ENCODE data around the gene VENTX.

VENTX gene, protein sequence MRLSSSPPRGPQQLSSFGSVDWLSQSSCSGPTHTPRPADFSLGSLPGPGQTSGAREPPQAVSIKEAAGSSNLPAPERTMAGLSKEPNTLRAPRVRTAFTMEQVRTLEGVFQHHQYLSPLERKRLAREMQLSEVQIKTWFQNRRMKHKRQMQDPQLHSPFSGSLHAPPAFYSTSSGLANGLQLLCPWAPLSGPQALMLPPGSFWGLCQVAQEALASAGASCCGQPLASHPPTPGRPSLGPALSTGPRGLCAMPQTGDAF

DNA sequence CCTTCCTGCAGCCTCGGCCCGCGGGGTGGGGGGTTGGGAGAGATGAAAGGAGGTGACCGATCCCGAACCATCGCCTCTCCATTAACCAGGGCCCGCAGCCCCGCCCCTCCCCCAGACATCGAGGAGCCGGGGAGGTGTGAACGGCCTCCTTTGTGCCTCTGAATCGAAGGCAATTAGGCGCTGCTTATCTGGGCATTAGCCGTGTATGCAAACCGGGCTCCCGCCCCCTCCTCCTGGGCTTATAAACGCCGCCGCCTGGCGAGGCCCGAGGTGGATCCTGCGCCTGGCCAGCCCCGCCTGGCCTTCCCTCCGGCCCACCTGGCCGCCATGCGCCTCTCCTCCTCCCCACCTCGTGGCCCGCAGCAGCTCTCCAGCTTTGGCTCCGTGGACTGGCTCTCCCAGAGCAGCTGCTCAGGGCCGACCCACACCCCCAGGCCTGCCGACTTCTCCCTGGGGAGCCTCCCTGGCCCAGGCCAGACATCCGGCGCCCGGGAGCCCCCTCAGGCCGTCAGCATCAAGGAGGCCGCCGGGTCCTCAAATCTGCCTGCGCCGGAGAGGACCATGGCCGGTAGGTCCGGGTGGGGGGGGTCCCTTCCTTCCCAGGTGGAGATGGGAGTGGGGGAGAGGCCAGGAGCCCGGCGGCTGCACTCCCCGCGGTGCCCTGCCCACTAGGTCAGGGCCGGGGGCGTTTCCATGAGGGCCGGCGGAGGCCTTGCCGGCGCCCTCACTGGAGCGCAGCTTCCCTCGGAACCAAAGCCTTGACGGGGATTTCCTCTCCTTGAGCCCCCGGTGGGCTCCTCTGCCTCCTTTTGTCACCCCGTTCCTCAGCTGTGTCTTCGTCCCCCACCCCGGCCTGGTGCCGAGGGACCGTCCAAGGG is at the start of gene VENTX:
Gene VENTX (plus strand): TSS at position 268 of the 878 bp plus-strand sequence. CDS start 60 bp downstream, at position 328.
- no peak for DNase-seq (ENCODE audit: low read depth in 2 of 3, low spot score in 1 of 3)

DNA sequence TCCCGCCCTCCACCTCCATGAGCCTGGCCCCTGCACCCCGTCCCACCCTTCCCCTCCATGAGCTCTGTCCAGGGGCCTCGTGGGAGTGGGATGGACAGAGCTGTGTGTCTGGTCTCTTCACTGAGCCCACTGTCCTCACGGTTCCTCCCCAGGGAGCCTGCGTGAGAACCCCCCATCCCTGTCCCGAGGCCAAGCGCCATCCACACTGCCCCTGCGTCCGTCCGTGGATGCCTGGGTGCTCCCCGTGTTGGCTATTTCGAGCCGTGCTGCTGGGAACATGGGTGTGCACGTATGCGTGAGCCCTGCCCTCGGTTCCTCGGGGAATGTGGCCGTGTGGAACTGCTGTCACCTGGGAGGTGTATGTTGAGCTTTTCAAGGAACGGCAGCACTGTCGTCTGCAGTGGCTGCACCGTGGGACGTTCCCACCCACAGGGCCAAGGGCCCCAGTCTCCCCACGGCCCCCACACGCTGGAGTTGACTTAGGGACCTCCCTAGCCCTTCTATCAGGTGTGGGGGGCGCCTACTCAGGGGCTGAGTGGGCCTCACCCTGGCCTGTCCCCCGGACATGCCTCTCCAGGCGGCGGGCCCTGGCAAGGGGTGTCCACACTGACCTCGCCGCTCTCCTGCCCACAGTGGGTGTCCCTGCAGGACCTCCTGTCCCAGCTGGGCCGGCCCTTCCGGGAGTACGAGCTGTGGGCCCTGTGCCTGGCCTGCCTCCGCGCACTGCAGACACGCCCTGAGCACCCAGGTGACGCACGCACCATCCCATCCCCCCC is 49.6 kb upstream of the VENTX start:
- DNase-seq (ENCODE audit: low read depth in 2 of 3, low spot score in 1 of 3): no peak

DNA sequence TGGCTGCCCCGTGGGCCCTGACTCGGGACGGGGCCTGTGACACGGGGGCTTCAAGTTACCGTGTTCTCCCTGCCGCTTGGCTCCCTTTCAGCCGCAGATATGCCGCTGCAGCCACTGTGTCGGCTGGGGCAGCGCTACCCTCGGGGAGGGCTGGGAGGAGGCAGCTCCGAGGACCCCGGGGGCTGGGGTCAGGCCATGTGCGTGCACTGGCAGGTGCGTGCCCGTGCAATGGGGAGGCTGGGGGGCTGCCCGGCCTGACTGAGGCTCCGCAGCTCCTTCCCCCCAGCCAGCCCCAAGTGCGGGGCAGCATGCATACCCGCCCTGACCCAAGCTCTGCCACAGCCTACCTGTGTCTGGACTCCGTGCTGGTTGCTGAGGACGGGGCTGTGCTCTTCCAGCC is 48.4 kb upstream of the VENTX start:
- DNase-seq (ENCODE audit: low read depth in 2 of 3, low spot score in 1 of 3): no peak

GRCh38 chr10:133189726-133190125 is 47.9 kb upstream of the VENTX start:
- DNase-seq (ENCODE audit: low read depth in 2 of 3, low spot score in 1 of 3): no peak

DNA sequence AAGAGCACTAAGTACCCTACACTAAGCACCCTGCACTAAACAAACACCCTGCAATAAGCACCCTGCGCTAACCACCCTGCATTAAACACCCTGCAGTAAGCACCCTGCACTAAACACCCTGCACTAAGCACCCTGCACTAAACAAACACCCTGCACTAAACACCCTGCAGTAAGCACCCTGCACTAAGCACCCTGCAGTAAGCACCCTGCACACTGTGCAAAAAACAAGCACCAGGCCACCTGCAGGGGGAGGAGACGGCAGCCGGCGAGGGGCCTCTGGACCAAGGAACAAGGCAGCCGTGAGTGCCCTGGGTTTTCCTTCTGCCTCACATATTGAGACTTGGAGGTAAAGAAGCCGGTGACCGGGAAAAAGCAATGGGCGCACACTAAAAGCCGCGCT is 47.4 kb upstream of the VENTX start:
- DNase-seq (ENCODE audit: low read depth in 2 of 3, low spot score in 1 of 3): no peak

GRCh38 chr10:133191651-133192050 is 46.0 kb upstream of the VENTX start:
- DNase-seq (ENCODE audit: low read depth in 2 of 3, low spot score in 1 of 3): no peak

DNA sequence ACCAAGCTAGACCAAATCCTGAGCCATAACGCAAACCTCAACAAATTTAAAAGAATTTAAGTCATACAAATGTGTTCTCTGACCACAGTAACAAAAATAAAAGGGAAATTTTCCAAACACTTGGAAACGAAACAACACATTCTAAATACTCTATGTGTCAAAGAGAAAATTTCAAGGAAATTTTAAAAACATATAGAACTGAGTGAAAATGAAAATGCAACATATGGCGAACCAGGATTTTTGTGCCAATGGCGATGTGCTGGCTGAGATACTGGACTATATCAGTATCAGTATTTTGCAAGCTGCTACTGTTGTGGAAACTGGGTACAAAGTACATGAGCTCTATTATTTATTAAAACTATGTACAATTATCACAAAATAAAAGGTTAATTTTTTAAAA is 43.5 kb upstream of the VENTX start:
- DNase-seq (ENCODE audit: low read depth in 2 of 3, low spot score in 1 of 3): no peak

GRCh38 chr10:133195096-133195495 is 42.6 kb upstream of the VENTX start:
- DNase-seq (ENCODE audit: low read depth in 2 of 3, low spot score in 1 of 3): no peak

GRCh38 chr10:133195611-133196010 is 42.0 kb upstream of the VENTX start:
- DNase-seq (ENCODE audit: low read depth in 2 of 3, low spot score in 1 of 3): no peak

GRCh38 chr10:133196221-133196915 is 41.3 kb upstream of the VENTX start:
- no peak for DNase-seq (ENCODE audit: low read depth in 2 of 3, low spot score in 1 of 3)

GRCh38 chr10:133196936-133197758 is 40.5 kb upstream of the VENTX start:
- DNase-seq (ENCODE audit: low read depth in 2 of 3, low spot score in 1 of 3): no peak

DNA sequence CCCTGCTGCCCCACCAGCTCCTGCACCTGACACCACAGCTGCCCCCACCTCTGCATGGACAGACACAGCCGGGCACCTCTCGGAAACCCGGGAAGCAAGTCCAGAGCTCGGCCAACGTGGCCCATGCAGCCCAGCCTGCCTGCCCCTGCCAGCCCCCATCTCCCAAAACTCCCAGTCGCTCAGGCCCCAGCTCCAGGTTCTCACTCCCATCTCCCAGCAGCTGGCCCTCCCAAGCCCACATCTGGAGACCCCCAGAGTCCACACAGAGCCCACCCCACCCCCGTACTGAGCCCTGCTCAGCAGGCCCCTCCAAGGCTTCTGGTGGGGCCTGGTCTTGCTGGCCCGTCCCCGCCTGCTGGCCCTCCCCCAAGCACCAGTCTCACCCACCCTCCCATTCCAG is 39.9 kb upstream of the VENTX start:
- DNase-seq (ENCODE audit: low read depth in 2 of 3, low spot score in 1 of 3): no peak

- no peak for DNase-seq (ENCODE audit: low read depth in 2 of 3, low spot score in 1 of 3)
These were observed 39.4 kb upstream of the VENTX start for GRCh38 chr10:133198206-133198605.

GRCh38 chr10:133198621-133199487 is 38.8 kb upstream of the VENTX start:
- DNase-seq (ENCODE audit: low read depth in 2 of 3, low spot score in 1 of 3): no peak

DNA sequence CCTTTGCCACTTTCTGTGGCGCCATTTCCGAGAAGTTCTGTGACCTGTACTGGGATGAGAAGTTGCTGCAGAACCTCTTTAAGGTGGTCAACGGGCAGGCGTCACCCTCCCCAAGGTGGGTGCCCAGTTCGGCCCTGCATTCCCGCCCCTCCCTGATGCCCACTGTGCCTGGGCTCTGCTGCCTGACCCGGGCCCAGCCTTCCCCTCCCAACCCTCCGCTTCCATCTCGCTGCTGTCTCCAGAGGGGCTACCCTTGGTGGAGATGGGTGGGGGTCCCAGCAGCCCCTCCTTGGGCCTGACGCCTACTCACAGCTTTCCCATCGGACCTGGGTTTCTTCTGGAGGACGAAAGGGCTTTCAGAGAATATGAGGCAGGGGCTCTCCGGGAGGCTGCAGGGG is 38.2 kb upstream of the VENTX start:
- DNase-seq (ENCODE audit: low read depth in 2 of 3, low spot score in 1 of 3): no peak

DNA sequence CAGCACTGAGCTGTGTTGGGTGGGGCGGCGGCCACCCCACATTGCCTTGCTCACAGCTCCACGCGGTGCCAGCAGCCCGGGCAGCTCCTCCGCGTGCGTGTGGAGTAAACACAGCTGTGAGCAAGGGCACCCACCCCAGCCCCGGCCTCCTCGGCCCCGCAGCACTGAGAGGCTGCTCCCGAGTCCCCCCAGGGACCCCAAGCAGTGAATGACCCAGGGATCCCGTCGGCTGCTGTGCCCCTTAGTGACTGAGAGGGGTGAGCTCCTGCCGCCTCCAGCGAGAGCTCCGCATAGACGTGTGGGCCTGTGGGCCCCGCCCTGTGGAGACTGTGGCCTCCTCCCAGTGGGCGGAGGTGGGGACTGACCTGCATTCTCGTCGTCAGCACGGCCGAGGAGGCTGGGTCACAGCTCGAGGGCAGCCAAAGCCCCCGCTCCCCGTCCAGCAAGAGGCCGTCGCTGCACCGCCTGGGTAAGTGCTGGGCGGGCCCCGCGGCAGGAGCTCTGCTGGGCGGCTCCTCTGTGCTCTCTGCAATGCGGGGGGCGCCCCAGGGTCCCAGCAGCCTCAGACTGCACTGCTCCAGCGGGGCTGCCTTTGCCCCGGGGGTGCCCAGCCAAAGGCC is 37.6 kb upstream of the VENTX start:
- DNase-seq (ENCODE audit: low read depth in 2 of 3, low spot score in 1 of 3): no peak

DNA sequence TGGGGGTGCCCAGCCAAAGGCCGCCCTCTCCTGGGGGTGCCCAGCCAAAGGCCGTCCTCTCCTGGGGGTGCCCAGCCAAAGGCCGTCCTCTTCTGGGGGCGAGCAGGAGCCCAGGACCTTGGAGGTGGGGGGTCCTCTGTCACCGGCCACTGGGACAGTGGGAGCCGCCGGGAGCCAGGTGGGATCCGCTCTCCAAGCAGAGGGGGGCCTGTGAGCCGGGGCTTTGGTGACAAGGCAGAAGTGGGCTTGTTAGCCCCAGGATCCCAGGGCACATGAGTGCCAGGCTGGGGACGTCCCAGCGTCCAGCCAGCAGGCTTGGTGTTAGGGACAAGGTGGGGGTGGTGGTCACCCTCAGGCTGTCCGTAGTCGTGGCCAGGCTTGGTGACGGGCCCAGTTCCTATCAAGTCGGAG is 37.0 kb upstream of the VENTX start:
- DNase-seq (ENCODE audit: low read depth in 2 of 3, low spot score in 1 of 3): no peak

- DNase-seq (ENCODE audit: low read depth in 2 of 3, low spot score in 1 of 3): no peak
These were observed 36.3 kb upstream of the VENTX start for GRCh38 chr10:133201151-133201947.
